Inflammatory macrophage (primary cell): ENCODE measurements around the gene SOD3.

Experiments used
- DNase-seq, 2 donors: peaks; one replicate each; pipeline ENCODE4 v3.0.0-alpha.2; 2020 to 2022

Gene SOD3

GRCh38 chr4:24805067-24805466 is 9.7 kb downstream of the SOD3 start:
- DNase-seq = no peak

GRCh38 chr4:24805566-24805965 is 10.2 kb downstream of the SOD3 start:
- DNase-seq = no peak

- DNase-seq = no peak
These were observed 11.0 kb downstream of the SOD3 start for GRCh38 chr4:24806206-24806990.

- no peak for DNase-seq
These were observed 12.2 kb downstream of the SOD3 start for GRCh38 chr4:24807611-24808010.

- DNase-seq = no peak
These were observed 12.9 kb downstream of the SOD3 start for GRCh38 chr4:24808261-24808660.

- no peak for DNase-seq
These were observed 13.6 kb downstream of the SOD3 start for GRCh38 chr4:24808955-24809354.

GRCh38 chr4:24809376-24809775 is 14.0 kb downstream of the SOD3 start:
- peak in 1 of 2 donors; percentile 22 for DNase-seq

- no peak for DNase-seq
These were observed 14.5 kb downstream of the SOD3 start for GRCh38 chr4:24809815-24810405.

GRCh38 chr4:24810871-24811631 is 15.7 kb downstream of the SOD3 start:
- no peak for DNase-seq

GRCh38 chr4:24813732-24814131 is 18.4 kb downstream of the SOD3 start:
- no peak for DNase-seq

- DNase-seq = no peak
These were observed 21.4 kb downstream of the SOD3 start for GRCh38 chr4:24816797-24817196.

- DNase-seq = no peak
These were observed 25.2 kb downstream of the SOD3 start for GRCh38 chr4:24820541-24820940.

- no peak for DNase-seq
These were observed 29.3 kb downstream of the SOD3 start for GRCh38 chr4:24824720-24825119.

GRCh38 chr4:24831637-24832036 is 36.3 kb downstream of the SOD3 start:
- DNase-seq = no peak

GRCh38 chr4:24835696-24836095 is 40.3 kb downstream of the SOD3 start:
- DNase-seq = no peak

- DNase-seq = peak in 1 of 2 donors; percentile 8
These were observed 41.4 kb downstream of the SOD3 start for GRCh38 chr4:24836661-24837242.

- no peak for DNase-seq
These were observed 42.0 kb downstream of the SOD3 start for GRCh38 chr4:24837336-24837735.

- no peak for DNase-seq
These were observed 42.4 kb downstream of the SOD3 start for GRCh38 chr4:24837781-24838180.

- DNase-seq = no peak
These were observed 45.0 kb downstream of the SOD3 start for GRCh38 chr4:24840362-24840761.

- no peak for DNase-seq
These were observed 45.6 kb downstream of the SOD3 start for GRCh38 chr4:24840826-24841543.

GRCh38 chr4:24842356-24842755 is 47.0 kb downstream of the SOD3 start:
- DNase-seq = no peak

GRCh38 chr4:24843096-24843495 is 47.7 kb downstream of the SOD3 start:
- DNase-seq = no peak

GRCh38 chr4:24845132-24845531 is 49.8 kb downstream of the SOD3 start:
- DNase-seq = no peak
